ENCODE results near the gene OSGEP.

DNA sequence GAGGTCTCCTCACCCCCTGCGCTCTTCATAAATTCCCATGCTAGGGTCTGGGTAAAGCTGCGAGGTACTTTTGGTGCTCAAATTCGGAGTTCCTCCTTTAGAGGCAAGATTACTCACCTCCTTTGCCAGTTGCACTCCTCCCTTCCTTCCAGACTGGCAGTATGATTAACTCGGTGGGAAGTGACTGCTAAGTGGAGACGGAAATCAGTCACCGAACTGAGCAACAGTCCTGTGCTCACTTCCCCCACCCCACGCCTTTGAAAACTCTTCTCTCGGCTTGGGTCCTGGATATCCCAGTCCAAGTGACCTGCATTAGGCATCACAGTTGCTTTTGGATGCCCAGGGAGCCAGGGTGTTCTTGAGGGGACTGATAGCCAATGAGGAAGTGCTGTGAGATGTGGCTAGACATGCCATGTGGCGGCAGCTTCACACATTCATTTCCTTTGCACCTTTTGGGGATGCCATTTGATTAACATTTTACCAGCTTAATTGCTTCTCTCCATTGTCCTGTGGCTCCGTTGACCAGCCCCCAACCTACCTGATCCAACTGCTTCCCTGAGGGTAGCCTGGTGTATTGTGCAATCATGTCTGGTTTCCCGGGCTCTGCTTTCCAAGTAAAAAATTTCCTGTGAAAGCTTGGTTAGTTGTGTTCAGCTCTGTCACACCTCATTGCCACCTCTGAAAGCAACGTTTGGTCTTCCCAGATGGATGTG is 15.4 kb upstream of the OSGEP start:
- TF ChIP-seq ZNF331 (CRISPR knock-in tag; IDR thresholded peaks at IDR 0.05; ENCODE audit: low read depth) (no peak), CTCF (conservative IDR thresholded peaks at IDR 0.05; ENCODE audit: low read depth in 2 of 2) (no peak), POLR2AphosphoS5 (IDR thresholded peaks at IDR 0.05; ENCODE audit: low read depth) (no peak), EZH2 (IDR thresholded peaks at IDR 0.05; ENCODE audit: low read depth, unreplicated experiment) (no peak), CREB1 (CRISPR knock-in tag; IDR thresholded peaks at IDR 0.05; ENCODE audit: low read depth) (no peak)
- TF ChIP-seq, protein P1, sequence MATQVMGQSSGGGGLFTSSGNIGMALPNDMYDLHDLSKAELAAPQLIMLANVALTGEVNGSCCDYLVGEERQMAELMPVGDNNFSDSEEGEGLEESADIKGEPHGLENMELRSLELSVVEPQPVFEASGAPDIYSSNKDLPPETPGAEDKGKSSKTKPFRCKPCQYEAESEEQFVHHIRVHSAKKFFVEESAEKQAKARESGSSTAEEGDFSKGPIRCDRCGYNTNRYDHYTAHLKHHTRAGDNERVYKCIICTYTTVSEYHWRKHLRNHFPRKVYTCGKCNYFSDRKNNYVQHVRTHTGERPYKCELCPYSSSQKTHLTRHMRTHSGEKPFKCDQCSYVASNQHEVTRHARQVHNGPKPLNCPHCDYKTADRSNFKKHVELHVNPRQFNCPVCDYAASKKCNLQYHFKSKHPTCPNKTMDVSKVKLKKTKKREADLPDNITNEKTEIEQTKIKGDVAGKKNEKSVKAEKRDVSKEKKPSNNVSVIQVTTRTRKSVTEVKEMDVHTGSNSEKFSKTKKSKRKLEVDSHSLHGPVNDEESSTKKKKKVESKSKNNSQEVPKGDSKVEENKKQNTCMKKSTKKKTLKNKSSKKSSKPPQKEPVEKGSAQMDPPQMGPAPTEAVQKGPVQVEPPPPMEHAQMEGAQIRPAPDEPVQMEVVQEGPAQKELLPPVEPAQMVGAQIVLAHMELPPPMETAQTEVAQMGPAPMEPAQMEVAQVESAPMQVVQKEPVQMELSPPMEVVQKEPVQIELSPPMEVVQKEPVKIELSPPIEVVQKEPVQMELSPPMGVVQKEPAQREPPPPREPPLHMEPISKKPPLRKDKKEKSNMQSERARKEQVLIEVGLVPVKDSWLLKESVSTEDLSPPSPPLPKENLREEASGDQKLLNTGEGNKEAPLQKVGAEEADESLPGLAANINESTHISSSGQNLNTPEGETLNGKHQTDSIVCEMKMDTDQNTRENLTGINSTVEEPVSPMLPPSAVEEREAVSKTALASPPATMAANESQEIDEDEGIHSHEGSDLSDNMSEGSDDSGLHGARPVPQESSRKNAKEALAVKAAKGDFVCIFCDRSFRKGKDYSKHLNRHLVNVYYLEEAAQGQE (IDR thresholded peaks at IDR 0.05; ENCODE audit: unreplicated experiment) = no peak

All from GM23338 (cell line).